Measurements from ENCODE around the gene YWHAQ. TPM values are rescaled to one million over a fixed set of nuclear protein-coding genes. Genes with fewer than 3 reads are reported as not detected.
"Not testable (repeated sequence)": the region's sequence is repeated elsewhere in the genome, so short reads cannot be mapped to it uniquely, and the experiment has no call there.

Gene YWHAQ
- total and polyA plus RNA-seq, 4 donors, result 68.8 to 145 (median 88.0) TPM

DNA sequence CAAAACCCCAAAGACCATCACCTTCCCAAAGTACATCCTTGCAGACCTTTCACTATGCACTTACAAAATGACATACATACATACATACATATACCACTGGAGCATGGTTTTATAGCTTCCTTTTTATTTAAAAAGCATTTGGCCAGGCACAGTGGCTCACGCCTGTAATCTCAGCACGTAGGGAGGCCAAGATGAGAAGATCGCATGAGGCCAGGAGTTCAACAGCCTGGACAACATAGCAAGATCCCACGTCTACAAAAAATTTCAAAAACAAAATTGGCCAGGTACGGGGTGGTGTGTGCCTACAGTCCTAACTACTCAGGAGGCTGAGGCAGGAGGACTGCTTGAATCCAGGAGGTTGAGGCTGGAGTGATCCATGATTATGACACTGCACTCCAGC is 45.3 kb downstream of the YWHAQ start:
- Histone ChIP-seq H3K27ac (ENCODE audit: low read depth in 1 of 2, low read length in 2 of 2) (no peak overlapping the region), H3K9ac (ENCODE audit: low read depth in 1 of 2, low read length in 2 of 2) (no peak overlapping the region), H3K27me3 (ENCODE audit: control insufficient read depth in 4 of 4, insufficient read depth in 4 of 4, low read length in 3 of 4) (no peaks in the 10 kb centered on the region), H3K4me1 (ENCODE audit: control insufficient read depth in 4 of 4, insufficient read depth in 4 of 4, low read length in 3 of 4) (no peaks in the 10 kb centered on the region), H3K9me3 (ENCODE audit: control insufficient read depth in 4 of 4, low read length in 3 of 4) (no peaks in the 10 kb centered on the region), H3K36me3 (ENCODE audit: control insufficient read depth in 4 of 4, insufficient read depth in 3 of 4, low read depth in 1 of 4, low read length in 3 of 4) (peaks cover 4 to 26% (median 21%) of the 10 kb centered on the region in 4 donors), H3K4me3 (ENCODE audit: low read depth in 1 of 3, low read length in 3 of 3) (no peak overlapping the region)
- no peak for DNase-seq (ENCODE audit: low spot score)
- 98% methylated on average over 5 of the region's 5 CpGs for WGBS
- TF ChIP-seq HNF4A (conservative IDR thresholded peaks at IDR 0.05) (no peak), SP1 (IDR thresholded peaks at IDR 0.05) (no peak)

DNA sequence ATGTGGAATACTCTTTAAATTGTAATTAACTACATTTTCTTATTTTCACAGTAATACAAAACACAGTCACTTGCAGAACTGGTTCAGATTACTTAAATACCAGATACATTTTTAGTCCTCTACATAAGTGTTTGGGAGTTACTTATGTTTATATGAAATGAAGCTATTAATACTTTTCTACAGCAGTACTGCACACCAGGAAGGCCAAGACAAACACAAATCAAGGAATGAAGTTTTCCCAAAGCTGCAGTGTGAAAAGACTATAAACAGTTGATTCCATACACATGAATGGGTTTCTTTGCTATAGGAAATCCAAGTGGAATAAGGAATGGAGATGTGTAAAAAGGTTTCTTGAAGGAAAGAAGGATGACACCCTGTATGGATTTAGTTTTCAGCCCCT is 45.9 kb downstream of the YWHAQ start:
- not testable (repeated sequence) for DNase-seq (ENCODE audit: low spot score); H3K9me3 ChIP-seq (ENCODE audit: control insufficient read depth in 4 of 4, low read length in 3 of 4); H3K4me1 ChIP-seq (ENCODE audit: control insufficient read depth in 4 of 4, insufficient read depth in 4 of 4, low read length in 3 of 4); H3K27ac ChIP-seq (ENCODE audit: low read depth in 1 of 2, low read length in 2 of 2); H3K27me3 ChIP-seq (ENCODE audit: control insufficient read depth in 4 of 4, insufficient read depth in 4 of 4, low read length in 3 of 4); H3K4me3 ChIP-seq (ENCODE audit: low read depth in 1 of 3, low read length in 3 of 3); H3K9ac ChIP-seq (ENCODE audit: low read depth in 1 of 2, low read length in 2 of 2)
- H3K36me3 ChIP-seq (ENCODE audit: control insufficient read depth in 4 of 4, insufficient read depth in 3 of 4, low read depth in 1 of 4, low read length in 3 of 4), result peaks cover 4 to 26% (median 21%) of the 10 kb centered on the region in 4 donors

DNA sequence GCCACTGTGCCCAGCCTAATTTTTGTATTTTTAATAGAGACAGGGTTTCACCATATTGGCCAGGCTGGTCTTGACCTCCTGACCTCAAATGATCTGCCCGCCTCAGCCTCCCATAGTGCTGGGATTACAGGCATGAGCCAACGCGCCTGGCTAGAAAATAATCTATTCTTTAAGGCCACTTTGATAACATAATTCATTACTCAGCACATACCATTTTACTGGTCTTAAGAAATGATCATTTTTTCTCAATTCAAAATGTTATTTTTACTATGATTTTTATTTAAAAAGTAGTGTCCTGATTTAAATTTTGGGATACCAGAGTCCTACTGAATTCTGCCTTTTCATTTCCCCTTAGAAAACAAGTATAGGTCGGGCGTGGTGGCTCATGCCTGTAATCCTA is 48.2 kb downstream of the YWHAQ start:
- Histone ChIP-seq H3K4me1 (ENCODE audit: control insufficient read depth in 4 of 4, insufficient read depth in 4 of 4, low read length in 3 of 4) (peaks cover 0 to 6% (median 0%) of the 10 kb centered on the region in 4 donors), H3K4me3 (ENCODE audit: low read depth in 1 of 3, low read length in 3 of 3) (no peak overlapping the region), H3K27me3 (ENCODE audit: control insufficient read depth in 4 of 4, insufficient read depth in 4 of 4, low read length in 3 of 4) (no peaks in the 10 kb centered on the region), H3K27ac (ENCODE audit: low read depth in 1 of 2, low read length in 2 of 2) (no peak overlapping the region), H3K9me3 (ENCODE audit: control insufficient read depth in 4 of 4, low read length in 3 of 4) (no peaks in the 10 kb centered on the region), H3K36me3 (ENCODE audit: control insufficient read depth in 4 of 4, insufficient read depth in 3 of 4, low read depth in 1 of 4, low read length in 3 of 4) (peaks cover 2 to 21% (median 17%) of the 10 kb centered on the region in 4 donors), H3K9ac (ENCODE audit: low read depth in 1 of 2, low read length in 2 of 2) (no peak overlapping the region)
- DNase-seq (ENCODE audit: low spot score), result no peak
- TF ChIP-seq YY1 (IDR thresholded peaks at IDR 0.05) (no peak), FOXA1 (IDR thresholded peaks at IDR 0.05) (no peak), NR2F2 (IDR thresholded peaks at IDR 0.05) (no peak), HNF4G (IDR thresholded peaks at IDR 0.05) (no peak), JUND (IDR thresholded peaks at IDR 0.05) (no peak), SP1 (IDR thresholded peaks at IDR 0.05) (no peak), TAF1 (conservative IDR thresholded peaks at IDR 0.05) (no peak), GABPA (IDR thresholded peaks at IDR 0.05 in 1 of 2, conservative IDR thresholded peaks at IDR 0.05 in 1 of 2) (no peak), RXRA (IDR thresholded peaks at IDR 0.05) (no peak), FOXA2 (IDR thresholded peaks at IDR 0.05) (no peak), HNF4A (conservative IDR thresholded peaks at IDR 0.05) (no peak), EGR1 (IDR thresholded peaks at IDR 0.05; ENCODE audit: low read depth in 2 of 2) (no peak), RAD21 (IDR thresholded peaks at IDR 0.05) (no peak)
- TF ChIP-seq, protein P1, sequence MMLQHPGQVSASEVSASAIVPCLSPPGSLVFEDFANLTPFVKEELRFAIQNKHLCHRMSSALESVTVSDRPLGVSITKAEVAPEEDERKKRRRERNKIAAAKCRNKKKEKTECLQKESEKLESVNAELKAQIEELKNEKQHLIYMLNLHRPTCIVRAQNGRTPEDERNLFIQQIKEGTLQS (IDR thresholded peaks at IDR 0.05), result no peak
- TF ChIP-seq, protein P2, sequence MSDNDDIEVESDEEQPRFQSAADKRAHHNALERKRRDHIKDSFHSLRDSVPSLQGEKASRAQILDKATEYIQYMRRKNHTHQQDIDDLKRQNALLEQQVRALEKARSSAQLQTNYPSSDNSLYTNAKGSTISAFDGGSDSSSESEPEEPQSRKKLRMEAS (IDR thresholded peaks at IDR 0.05), result no peak
- TF ChIP-seq, protein P3, sequence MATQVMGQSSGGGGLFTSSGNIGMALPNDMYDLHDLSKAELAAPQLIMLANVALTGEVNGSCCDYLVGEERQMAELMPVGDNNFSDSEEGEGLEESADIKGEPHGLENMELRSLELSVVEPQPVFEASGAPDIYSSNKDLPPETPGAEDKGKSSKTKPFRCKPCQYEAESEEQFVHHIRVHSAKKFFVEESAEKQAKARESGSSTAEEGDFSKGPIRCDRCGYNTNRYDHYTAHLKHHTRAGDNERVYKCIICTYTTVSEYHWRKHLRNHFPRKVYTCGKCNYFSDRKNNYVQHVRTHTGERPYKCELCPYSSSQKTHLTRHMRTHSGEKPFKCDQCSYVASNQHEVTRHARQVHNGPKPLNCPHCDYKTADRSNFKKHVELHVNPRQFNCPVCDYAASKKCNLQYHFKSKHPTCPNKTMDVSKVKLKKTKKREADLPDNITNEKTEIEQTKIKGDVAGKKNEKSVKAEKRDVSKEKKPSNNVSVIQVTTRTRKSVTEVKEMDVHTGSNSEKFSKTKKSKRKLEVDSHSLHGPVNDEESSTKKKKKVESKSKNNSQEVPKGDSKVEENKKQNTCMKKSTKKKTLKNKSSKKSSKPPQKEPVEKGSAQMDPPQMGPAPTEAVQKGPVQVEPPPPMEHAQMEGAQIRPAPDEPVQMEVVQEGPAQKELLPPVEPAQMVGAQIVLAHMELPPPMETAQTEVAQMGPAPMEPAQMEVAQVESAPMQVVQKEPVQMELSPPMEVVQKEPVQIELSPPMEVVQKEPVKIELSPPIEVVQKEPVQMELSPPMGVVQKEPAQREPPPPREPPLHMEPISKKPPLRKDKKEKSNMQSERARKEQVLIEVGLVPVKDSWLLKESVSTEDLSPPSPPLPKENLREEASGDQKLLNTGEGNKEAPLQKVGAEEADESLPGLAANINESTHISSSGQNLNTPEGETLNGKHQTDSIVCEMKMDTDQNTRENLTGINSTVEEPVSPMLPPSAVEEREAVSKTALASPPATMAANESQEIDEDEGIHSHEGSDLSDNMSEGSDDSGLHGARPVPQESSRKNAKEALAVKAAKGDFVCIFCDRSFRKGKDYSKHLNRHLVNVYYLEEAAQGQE (IDR thresholded peaks at IDR 0.05), result no peak
- TF ChIP-seq, protein P4, sequence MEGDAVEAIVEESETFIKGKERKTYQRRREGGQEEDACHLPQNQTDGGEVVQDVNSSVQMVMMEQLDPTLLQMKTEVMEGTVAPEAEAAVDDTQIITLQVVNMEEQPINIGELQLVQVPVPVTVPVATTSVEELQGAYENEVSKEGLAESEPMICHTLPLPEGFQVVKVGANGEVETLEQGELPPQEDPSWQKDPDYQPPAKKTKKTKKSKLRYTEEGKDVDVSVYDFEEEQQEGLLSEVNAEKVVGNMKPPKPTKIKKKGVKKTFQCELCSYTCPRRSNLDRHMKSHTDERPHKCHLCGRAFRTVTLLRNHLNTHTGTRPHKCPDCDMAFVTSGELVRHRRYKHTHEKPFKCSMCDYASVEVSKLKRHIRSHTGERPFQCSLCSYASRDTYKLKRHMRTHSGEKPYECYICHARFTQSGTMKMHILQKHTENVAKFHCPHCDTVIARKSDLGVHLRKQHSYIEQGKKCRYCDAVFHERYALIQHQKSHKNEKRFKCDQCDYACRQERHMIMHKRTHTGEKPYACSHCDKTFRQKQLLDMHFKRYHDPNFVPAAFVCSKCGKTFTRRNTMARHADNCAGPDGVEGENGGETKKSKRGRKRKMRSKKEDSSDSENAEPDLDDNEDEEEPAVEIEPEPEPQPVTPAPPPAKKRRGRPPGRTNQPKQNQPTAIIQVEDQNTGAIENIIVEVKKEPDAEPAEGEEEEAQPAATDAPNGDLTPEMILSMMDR (IDR thresholded peaks at IDR 0.05; ENCODE audit: low read depth, low read length, missing input control), result no peak
- TF ChIP-seq, protein P5, sequence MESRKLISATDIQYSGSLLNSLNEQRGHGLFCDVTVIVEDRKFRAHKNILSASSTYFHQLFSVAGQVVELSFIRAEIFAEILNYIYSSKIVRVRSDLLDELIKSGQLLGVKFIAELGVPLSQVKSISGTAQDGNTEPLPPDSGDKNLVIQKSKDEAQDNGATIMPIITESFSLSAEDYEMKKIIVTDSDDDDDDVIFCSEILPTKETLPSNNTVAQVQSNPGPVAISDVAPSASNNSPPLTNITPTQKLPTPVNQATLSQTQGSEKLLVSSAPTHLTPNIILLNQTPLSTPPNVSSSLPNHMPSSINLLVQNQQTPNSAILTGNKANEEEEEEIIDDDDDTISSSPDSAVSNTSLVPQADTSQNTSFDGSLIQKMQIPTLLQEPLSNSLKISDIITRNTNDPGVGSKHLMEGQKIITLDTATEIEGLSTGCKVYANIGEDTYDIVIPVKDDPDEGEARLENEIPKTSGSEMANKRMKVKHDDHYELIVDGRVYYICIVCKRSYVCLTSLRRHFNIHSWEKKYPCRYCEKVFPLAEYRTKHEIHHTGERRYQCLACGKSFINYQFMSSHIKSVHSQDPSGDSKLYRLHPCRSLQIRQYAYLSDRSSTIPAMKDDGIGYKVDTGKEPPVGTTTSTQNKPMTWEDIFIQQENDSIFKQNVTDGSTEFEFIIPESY (IDR thresholded peaks at IDR 0.05), result no peak
- WGBS, result 96% methylated on average over 5 of the region's 5 CpGs

Measured in liver (tissue), 9 donors.